SK-N-SH (cell line): ENCODE data around the gene RAMP3. TPM values are rescaled to one million over a fixed set of nuclear protein-coding genes. Genes with fewer than 3 reads are reported as not detected.
"Not testable (repeated sequence)": the region's sequence is repeated elsewhere in the genome, so short reads cannot be mapped to it uniquely, and the experiment has no call there.

Experiments used
- CTCF ChIA-PET: fragments of 300-600, 350-600 bp; formaldehyde crosslinking; extraction: SDS; loops from one replicate; lab custom pipeline; 2021; lab: Yijun Ruan, JAX
- POLR2A ChIA-PET: fragments of 350-600 bp; sonication (Branson Sonifier 250); formaldehyde crosslinking; extraction: SDS; loops from one replicate; lab custom pipeline; 2020; ENCODE audit warnings: antibody characterized with exemption, inconsistent platforms; lab: Yijun Ruan, JAX
- DNase-seq: peaks from one replicate; pipeline ENCODE4 v3.0.0; 2012
- H2AFZ ChIP-seq: fragments of 200-600 bp; sonication (generic); 2 replicates; pipeline ENCODE4 v1.8.1; 2016; ENCODE audit warnings: antibody characterized with exemption, mild to moderate bottlenecking, low read depth
- H3F3A ChIP-seq: fragments of 200-600 bp; sonication (generic); replicated peaks from 2 replicates; pipeline ENCODE3; 2016; ENCODE audit warnings: antibody characterized with exemption, mild to moderate bottlenecking; ENCODE audit not compliant: insufficient read depth
- H3K27ac ChIP-seq, 2 experiments: fragments of 200-500 bp in 1 of 2; fragments of 200-600 bp in 1 of 2; sonication (Bioruptor generic) in 1 of 2; sonication (generic), shearing (Covaris generic) in 1 of 2; 2 replicates each; pipeline versions ENCODE4 v1.5.1 to v1.6.1; 2014 to 2016; ENCODE audit warnings: low read depth in 2 of 2, inconsistent platforms in 1 of 2, low read length in 1 of 2, mild to moderate bottlenecking in 1 of 2, mixed read lengths in 1 of 2
- H3K27me3 ChIP-seq: fragments of 200-600 bp; sonication (generic), shearing (Covaris generic); 2 replicates; pipeline ENCODE4 v1.6.1; 2016; ENCODE audit warnings: mixed run types; ENCODE audit not compliant: insufficient read depth
- H3K36me3 ChIP-seq, 2 experiments: fragments of 200-500 bp in 1 of 2; fragments of 200-600 bp in 1 of 2; sonication (Bioruptor generic) in 1 of 2; sonication (generic) in 1 of 2; replicated peaks in 1 of 2; 2 replicates each; pipeline versions ENCODE3 to v1.5.1; 2014 to 2016; ENCODE audit warnings: low read length in 1 of 2, mild to moderate bottlenecking in 1 of 2; ENCODE audit not compliant: insufficient read depth in 2 of 2, control insufficient read depth in 1 of 2
- H3K4me1 ChIP-seq, 2 experiments: fragments of 200-500 bp in 1 of 2; fragments of 200-600 bp in 1 of 2; sonication (Bioruptor generic) in 1 of 2; sonication (generic), shearing (Covaris generic) in 1 of 2; 2 replicates each; pipeline versions ENCODE4 v1.5.1 to v1.6.1; 2014 to 2016; ENCODE audit warnings: low read depth in 1 of 2, low read length in 1 of 2, mixed run types in 1 of 2; ENCODE audit not compliant: insufficient read depth in 2 of 2, control insufficient read depth in 1 of 2
- H3K4me2 ChIP-seq: fragments of 200-600 bp; sonication (generic), shearing (Covaris generic); 2 replicates; pipeline ENCODE4 v1.6.1; 2017; ENCODE audit warnings: mixed run types
- H3K4me3 ChIP-seq, 2 experiments: fragments of 200-500 bp in 1 of 2; fragments of 200-600 bp in 1 of 2; sonication (Bioruptor generic) in 1 of 2; sonication (generic), shearing (Covaris generic) in 1 of 2; 2 replicates each; pipeline versions ENCODE4 v1.5.1 to v1.8.1; 2014 to 2016; ENCODE audit warnings: low read depth in 2 of 2, inconsistent platforms in 1 of 2, low read length in 1 of 2, mild to moderate bottlenecking in 1 of 2, mixed read lengths in 1 of 2, moderate library complexity in 1 of 2
- H3K79me2 ChIP-seq: fragments of 200-600 bp; sonication (generic); 2 replicates; pipeline ENCODE4 v1.8.1; 2017; ENCODE audit warnings: mild to moderate bottlenecking; ENCODE audit not compliant: insufficient read depth
- H3K9ac ChIP-seq: fragments of 200-600 bp; sonication (generic); 2 replicates; pipeline ENCODE4 v1.6.1; 2017; ENCODE audit warnings: mixed run types
- H3K9me2 ChIP-seq: fragments of 200-600 bp; sonication (generic); 2 replicates; pipeline ENCODE4 v1.6.1; 2017; ENCODE audit warnings: mixed run types
- H3K9me3 ChIP-seq: fragments of 200-600 bp; sonication (generic); 2 replicates; pipeline ENCODE4 v1.6.1; 2017; ENCODE audit warnings: mixed run types, mild to moderate bottlenecking, moderate library complexity
- H4K20me1 ChIP-seq: fragments of 200-600 bp; sonication (generic); 2 replicates; pipeline ENCODE4 v1.6.1; 2017; ENCODE audit warnings: mild to moderate bottlenecking, mixed run types; ENCODE audit not compliant: insufficient read depth
- CTCF ChIP-seq: fragments of 200-600 bp; sonication (generic); IDR thresholded peaks from 2 replicates; pipeline ENCODE4 v1.6.1; 2017; ENCODE audit warnings: antibody characterized with exemption, mild to moderate bottlenecking, moderate library complexity
- PBX3 ChIP-seq: IDR thresholded peaks from 2 replicates; pipeline ENCODE4; 2012
- SMC3 ChIP-seq: IDR thresholded peaks from 2 replicates; pipeline ENCODE4 v1.6.1; 2012; ENCODE audit warnings: low read depth, low read length, improper control_type of control experiment
- TAF1 ChIP-seq: IDR thresholded peaks from 2 replicates; pipeline ENCODE4 v1.6.1; 2012; ENCODE audit warnings: low read depth, mild to moderate bottlenecking, low read length, moderate library complexity, borderline replicate concordance
- USF1 ChIP-seq: IDR thresholded peaks from 2 replicates; pipeline ENCODE4 v1.4.0; 2012; ENCODE audit warnings: low read depth, borderline replicate concordance
- WGBS: methylation state at CpG from one replicate; pipeline ENCODE4 v1.1.6; 2017; ENCODE audit warnings: low lambda C conversion rate; 5-methylcytosine and 5-hydroxymethylcytosine counted together
- polyA plus RNA-seq, 3 experiments: library from polyadenylated mRNA; depleted of rRNA; stranded (reverse); fragments of >200 nt; gene quantifications; 2 replicates each; pipeline ENCODE4 v1.2.3, GENCODE V29; 2012

RAMP3 gene
- polyA plus RNA-seq, 1 of the 3 experiments (the other 2 are of a cell fraction): not detected

- 48% methylated on average over 3 of the region's 3 CpGs for WGBS
- peaks cover 3% of the 10 kb centered on the region for H3F3A ChIP-seq
- H3K27ac ChIP-seq: no peak overlapping the region
- DNase-seq: no peak
- no peak overlapping the region for H3K4me2 ChIP-seq
- peaks cover 26% of the 10 kb centered on the region for H3K27me3 ChIP-seq
- H3K36me3 ChIP-seq: no peaks in the 10 kb centered on the region
- H3K4me1 ChIP-seq: peaks cover 0 to 6% of the 10 kb centered on the region in 2 experiments; a peak in 1 of 4 replicates
- TF ChIP-seq CTCF: peak; percentile 18; the same call in 1 of the 2 replicates
- TF ChIP-seq TAF1: no peak
- TF ChIP-seq USF1: no peak
- 0 out of 2 replicates have a peak, but pooled peaks have one; percentile 4 for TF ChIP-seq SMC3
- TF ChIP-seq, all 33 proteins: peak for 2
- Histone ChIP-seq H4K20me1 (no peaks in the 10 kb centered on the region), H3K9ac (no peak overlapping the region), H3K79me2 (no peaks in the 10 kb centered on the region), H3K4me3 (no peak overlapping the region), H2AFZ (no peak overlapping the region), H3K9me3 (no peaks in the 10 kb centered on the region), H3K9me2 (no peaks in the 10 kb centered on the region)
- ChIA-PET POLR2A (no interaction called here), CTCF (interaction anchor here (1.0 to 14.4 kb wide), 10 partner anchors 15 to 701 kb away, joined by 3 to 201 read pairs (median 8); no protein-coding TSS in a partner anchor)
Observed at GRCh38 chr7:45153233-45153632, 4.4 kb upstream of the RAMP3 start.

GRCh38 chr7:45153861-45154260 lies 3.7 kb upstream of the RAMP3 start:
- H3K4me1 ChIP-seq, H3K9ac ChIP-seq, DNase-seq, H3K4me3 ChIP-seq, H3K9me2 ChIP-seq, H3K36me3 ChIP-seq, H3K27ac ChIP-seq, H2AFZ ChIP-seq, H3F3A ChIP-seq, H3K79me2 ChIP-seq, H3K9me3 ChIP-seq, POLR2A ChIA-PET, H4K20me1 ChIP-seq, H3K4me2 ChIP-seq: not testable (repeated sequence)
- H3K27me3 ChIP-seq: peaks cover 32% of the 10 kb centered on the region
- CTCF ChIA-PET: interaction anchor here (0.6 to 14.4 kb wide), 23 partner anchors 10 to 716 kb away, joined by 3 to 201 read pairs (median 5); no protein-coding TSS in a partner anchor
- WGBS: 70% methylated on average over 8 of the region's 8 CpGs

GRCh38 chr7:45155357-45155900 lies 2.2 kb upstream of the RAMP3 start:
- H3K27ac ChIP-seq: no peak overlapping the region
- no peak overlapping the region for H3K4me2 ChIP-seq
- ChIA-PET POLR2A (no interaction called here), CTCF (interaction anchor here (0.6 to 14.4 kb wide), 11 partner anchors 18 to 699 kb away, joined by 3 to 201 read pairs (median 8); no protein-coding TSS in a partner anchor)
- no peak overlapping the region for H2AFZ ChIP-seq
- H3K9me3 ChIP-seq: no peaks in the 10 kb centered on the region
- no peak for TF ChIP-seq PBX3
- H4K20me1 ChIP-seq: no peaks in the 10 kb centered on the region
- peaks cover 0 to 4% of the 10 kb centered on the region in 2 experiments; a peak in 1 of 4 replicates for H3K4me1 ChIP-seq
- H3K79me2 ChIP-seq: no peaks in the 10 kb centered on the region
- no peak for DNase-seq
- H3F3A ChIP-seq: peaks cover 3% of the 10 kb centered on the region
- H3K4me3 ChIP-seq: no peak overlapping the region
- H3K9ac ChIP-seq: no peak overlapping the region
- H3K36me3 ChIP-seq: no peaks in the 10 kb centered on the region
- 77% methylated on average over 9 of the region's 9 CpGs for WGBS
- H3K27me3 ChIP-seq: peaks cover 27% of the 10 kb centered on the region
- no peaks in the 10 kb centered on the region for H3K9me2 ChIP-seq
